ENCODE measurements around the gene CEACAM5.

The CEACAM5 gene

GRCh38 chr19:41739361-41739760 is 30.9 kb downstream of the CEACAM5 start:
- TF ChIP-seq CTCF (IDR thresholded peaks at IDR 0.05; ENCODE audit: control insufficient read depth, insufficient read depth, low read depth, low read length, missing control alignments), result no peak
- H3K4me3 ChIP-seq (ENCODE audit: control insufficient read depth, low read depth, low read length), result no peak overlapping the region
- no peak for DNase-seq (ENCODE audit: low read depth)

GRCh38 chr19:41740415-41741243 is 32.2 kb downstream of the CEACAM5 start:
- DNase-seq (ENCODE audit: low read depth), result no peak
- TF ChIP-seq CTCF (IDR thresholded peaks at IDR 0.05; ENCODE audit: control insufficient read depth, insufficient read depth, low read depth, low read length, missing control alignments), result no peak

GRCh38 chr19:41741244-41741554 is 32.8 kb downstream of the CEACAM5 start:
- no peak for TF ChIP-seq CTCF (IDR thresholded peaks at IDR 0.05; ENCODE audit: control insufficient read depth, insufficient read depth, low read depth, low read length, missing control alignments)
- DNase-seq (ENCODE audit: low read depth), result no peak
- no peak overlapping the region for H3K4me3 ChIP-seq (ENCODE audit: control insufficient read depth, low read depth, low read length)

More at GRCh38 chr19:41740415-41741243, 32.2 kb downstream of the CEACAM5 start:
- H3K4me3 ChIP-seq (ENCODE audit: control insufficient read depth, low read depth, low read length), result no peak overlapping the region

- no peak for DNase-seq (ENCODE audit: low read depth)
- no peak overlapping the region for H3K4me3 ChIP-seq (ENCODE audit: control insufficient read depth, low read depth, low read length)
- no peak for TF ChIP-seq CTCF (IDR thresholded peaks at IDR 0.05; ENCODE audit: control insufficient read depth, insufficient read depth, low read depth, low read length, missing control alignments)
These were observed 36.4 kb downstream of the CEACAM5 start for GRCh38 chr19:41744850-41745249.

- no peak for TF ChIP-seq CTCF (IDR thresholded peaks at IDR 0.05; ENCODE audit: control insufficient read depth, insufficient read depth, low read depth, low read length, missing control alignments)
- H3K4me3 ChIP-seq (ENCODE audit: control insufficient read depth, low read depth, low read length), result no peak overlapping the region
- no peak for DNase-seq (ENCODE audit: low read depth)
These were observed 37.3 kb downstream of the CEACAM5 start for GRCh38 chr19:41745756-41746155.

GRCh38 chr19:41746593-41747227 is 38.3 kb downstream of the CEACAM5 start:
- peak; percentile 10 for DNase-seq (ENCODE audit: low read depth)
- H3K4me3 ChIP-seq (ENCODE audit: control insufficient read depth, low read depth, low read length), result no peak overlapping the region
- TF ChIP-seq CTCF (IDR thresholded peaks at IDR 0.05; ENCODE audit: control insufficient read depth, insufficient read depth, low read depth, low read length, missing control alignments), result peak; percentile 55

Measured in AG09309 (cell line).